GM19240 (cell line): ENCODE results near the gene NR2E1.

Experiments
- DNase-seq: peaks from one replicate; pipeline ENCODE4 v3.0.0; 2011; ENCODE audit warnings: low spot score; ENCODE audit not compliant: insufficient read length

Gene NR2E1

GRCh38 chr6:108165714-108166663 is at the start of gene NR2E1:
Gene NR2E1 (plus strand): TSS chr6:108166022. CDS start chr6:108166766, 744 bp downstream.
- DNase-seq: no peak

GRCh38 chr6:108116546-108117426 is 49.0 kb upstream of the NR2E1 start:
- DNase-seq: no peak

GRCh38 chr6:108117427-108118358 is 48.1 kb upstream of the NR2E1 start:
- no peak for DNase-seq

DNA sequence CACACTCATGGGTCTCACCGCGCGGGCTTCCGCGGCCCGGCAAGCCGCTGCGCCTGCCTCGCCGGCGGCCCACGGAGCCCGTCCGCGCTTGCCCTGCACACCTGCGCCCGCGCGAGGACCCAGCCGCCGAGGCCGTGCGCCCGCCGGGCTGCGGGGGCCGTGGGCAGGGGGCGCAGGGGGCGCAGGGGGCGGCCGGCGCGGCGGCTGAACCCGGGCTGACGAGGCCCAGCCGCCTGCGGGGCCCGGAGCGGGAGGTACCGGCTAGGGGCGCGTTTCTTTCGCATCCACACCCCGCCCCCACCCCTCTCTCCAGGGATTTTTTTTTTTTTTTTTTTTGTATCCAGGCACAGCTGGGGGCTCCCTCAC is 47.5 kb upstream of the NR2E1 start:
- no peak for DNase-seq

DNA sequence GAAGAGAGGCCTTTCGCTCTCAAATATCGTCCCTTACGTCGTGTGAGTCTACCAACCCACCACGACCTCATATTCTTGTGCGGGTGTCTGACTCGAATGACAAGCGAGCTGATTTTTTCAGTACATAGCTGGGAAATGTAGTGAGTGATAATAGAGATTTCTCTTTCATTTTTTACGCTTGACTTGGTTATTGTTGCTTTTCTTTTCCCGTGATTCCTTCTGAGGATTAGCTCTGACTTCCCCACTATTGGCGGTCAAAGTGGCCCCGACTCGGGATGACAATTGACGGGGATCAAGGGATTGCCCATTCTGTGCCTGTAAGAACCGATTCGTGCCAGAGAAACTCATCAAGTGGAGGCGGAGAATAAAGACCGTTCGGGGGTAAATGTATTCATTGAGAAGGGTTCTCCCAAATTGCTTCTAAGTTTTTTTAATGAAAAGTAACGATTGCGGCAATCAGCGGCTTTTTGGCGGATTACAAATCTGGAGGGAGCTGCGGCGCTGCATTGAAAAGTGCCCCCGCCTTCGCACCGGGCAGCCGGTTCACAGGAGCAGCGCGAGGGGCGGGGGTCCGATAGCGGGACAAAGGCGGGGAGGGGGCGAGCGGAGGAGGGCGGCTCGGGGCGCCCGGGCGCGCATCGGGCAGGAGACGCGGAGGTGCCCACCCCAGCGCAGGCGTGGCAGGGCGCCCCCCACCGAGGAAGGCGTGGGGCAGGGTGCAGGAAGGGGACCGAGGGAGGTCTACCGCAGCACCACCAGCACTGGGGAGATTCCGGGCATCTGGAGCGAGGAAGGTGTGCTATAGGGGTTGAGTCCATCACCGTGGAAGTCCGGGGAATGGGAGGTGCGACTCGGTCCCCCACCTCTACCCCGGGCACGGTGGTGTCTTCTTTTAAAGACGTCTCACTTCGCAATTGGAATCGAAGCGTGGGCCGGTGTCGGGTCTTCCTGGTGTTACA is 46.7 kb upstream of the NR2E1 start:
- no peak for DNase-seq

DNA sequence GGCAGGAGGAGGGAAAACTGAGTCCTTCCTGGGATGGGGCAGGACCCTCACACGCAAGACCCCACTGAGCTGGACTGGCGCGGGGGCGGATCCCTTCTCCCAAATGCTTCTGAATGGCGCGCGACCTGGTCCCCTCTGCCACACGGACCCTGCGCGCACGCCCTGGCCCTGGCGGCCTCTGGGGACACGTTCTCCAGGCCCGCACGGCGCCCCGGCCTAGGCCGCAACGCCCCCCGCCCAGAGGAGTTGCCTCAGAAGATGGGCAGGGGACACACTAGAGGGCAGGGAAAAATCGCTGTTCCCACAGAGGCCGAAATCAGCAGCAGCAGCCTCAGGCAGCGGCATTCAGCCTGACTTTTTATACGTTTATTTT is 46.1 kb upstream of the NR2E1 start:
- DNase-seq: no peak

DNA sequence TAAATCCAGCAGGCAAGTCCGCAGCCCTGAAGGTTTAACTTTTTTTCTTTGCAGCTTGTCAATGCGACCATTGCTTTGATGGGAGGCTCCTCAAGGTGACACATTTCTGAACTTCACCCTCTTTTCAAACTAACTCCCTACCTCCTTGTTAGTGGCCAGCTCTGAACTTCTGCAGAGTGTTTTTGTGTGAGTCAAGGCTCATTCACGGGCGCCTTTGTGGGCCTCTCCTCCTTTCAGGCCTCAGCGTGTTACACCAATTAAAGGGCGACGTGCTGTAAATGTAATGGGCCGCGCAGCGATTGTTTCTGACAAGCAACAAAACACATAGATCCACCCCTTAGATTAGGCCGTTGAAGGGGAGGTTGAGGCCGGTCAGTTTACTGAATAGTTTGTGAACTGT is 45.5 kb upstream of the NR2E1 start:
- no peak for DNase-seq

- DNase-seq: no peak
Observed at GRCh38 chr6:108121612-108122011, 44.2 kb upstream of the NR2E1 start.

DNA sequence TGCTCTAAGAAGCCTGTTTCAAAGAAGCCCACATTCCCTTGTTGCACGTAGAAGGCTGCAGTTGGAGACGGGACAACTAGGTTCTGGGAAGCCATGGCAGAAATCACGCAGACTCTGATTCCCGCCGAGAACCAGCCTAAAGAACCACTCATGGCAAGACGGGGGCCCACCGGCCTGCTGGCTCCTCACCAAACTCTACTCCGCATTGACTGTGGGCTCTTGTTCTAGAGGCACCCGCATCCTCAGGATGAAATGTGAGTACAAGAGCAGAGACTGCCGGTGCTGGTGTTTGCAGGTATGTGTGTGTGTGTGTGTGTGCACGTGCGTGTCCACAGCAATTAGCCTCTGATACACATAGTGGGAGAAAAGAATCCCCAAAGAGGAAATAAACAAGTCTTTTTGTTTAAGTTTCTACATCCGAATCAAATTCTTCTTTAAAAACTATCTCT is 42.3 kb upstream of the NR2E1 start:
- DNase-seq: no peak

GRCh38 chr6:108123946-108124345 is 41.9 kb upstream of the NR2E1 start:
- no peak for DNase-seq

DNA sequence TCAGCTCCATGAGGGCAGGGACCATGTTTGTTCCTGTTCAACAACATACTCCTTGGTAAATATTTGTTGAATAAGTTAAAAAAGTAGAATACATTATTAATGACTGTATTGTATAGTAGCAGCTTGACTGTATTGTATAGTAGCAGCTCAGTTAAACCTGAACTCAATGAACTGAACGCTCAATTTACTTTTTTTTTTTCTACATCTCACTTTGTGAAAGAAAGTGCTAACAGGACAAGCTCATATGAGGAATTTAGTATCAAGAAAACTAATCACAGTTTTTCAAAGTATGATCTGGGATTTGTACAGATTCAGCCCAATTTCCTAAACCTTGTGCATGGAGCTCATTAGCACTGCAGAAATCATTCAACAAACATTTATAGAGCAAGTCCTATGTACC is 38.8 kb upstream of the NR2E1 start:
- DNase-seq: no peak

DNA sequence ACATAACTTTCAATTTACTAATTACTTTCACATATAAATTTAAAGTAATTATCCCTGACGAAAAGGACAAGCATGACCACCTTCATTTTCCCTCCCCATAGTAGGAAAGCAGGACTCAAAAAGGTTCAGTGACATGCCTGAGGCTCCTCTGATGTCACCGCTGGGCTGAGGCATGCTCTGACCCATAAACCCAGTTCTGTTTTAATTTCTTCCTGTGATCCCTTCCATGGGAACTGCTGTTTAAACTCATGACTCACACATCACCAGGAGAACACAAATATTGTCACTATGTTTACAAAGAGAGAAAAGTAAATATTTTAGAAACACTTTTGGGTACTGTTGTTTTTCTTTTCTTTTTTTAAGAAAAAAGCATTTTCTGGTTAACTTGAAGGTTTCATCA is 38.0 kb upstream of the NR2E1 start:
- DNase-seq: no peak

GRCh38 chr6:108130262-108130661 is 35.6 kb upstream of the NR2E1 start:
- no peak for DNase-seq

DNA sequence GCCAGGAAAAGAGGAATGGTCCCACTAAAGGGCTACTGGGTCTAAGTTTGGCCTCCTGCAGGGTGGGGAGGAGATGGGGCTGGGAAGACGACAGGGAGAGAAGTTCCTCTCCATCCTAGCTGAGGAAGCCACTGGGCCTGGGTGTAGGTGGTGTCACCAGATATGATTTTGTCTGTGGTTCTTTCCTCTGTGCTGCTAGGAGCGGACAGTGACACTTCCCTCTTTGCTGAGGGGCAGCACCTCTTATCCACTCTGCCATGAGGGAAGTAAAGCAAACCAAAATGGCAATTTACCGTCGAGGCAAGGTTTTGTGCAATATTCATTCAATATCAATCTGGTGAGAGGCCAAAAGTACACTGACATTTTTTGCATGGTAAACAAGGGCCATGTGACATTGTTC is 33.0 kb upstream of the NR2E1 start:
- DNase-seq: no peak

DNA sequence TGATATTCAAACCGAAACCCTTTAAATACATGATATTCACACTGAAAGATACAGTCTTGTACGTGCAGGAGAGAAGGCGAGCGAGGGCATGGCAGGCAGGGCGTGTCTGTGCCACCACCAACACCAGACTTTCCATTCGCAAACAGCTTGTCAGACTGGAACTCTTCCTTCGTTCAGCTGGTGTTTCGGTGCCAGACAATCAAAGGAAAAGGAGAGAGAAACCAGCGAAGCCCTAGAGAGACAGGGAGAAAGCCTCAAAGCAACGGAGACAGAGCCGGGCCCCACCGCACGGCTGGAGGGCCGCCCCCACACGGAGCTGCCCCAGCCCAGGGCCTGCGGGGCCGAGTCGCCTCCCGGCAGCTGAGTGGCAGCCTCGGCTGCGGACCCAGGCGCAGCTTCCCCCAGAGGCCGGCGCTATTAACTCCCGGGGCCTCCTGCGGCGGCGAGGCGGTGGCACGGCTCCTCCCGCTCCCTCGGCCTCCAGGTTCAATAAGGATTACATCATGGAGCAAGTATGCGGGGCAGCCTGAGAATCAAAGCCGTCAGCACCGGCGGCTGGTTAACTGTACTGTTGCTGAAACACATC is 32.1 kb upstream of the NR2E1 start:
- no peak for DNase-seq

DNA sequence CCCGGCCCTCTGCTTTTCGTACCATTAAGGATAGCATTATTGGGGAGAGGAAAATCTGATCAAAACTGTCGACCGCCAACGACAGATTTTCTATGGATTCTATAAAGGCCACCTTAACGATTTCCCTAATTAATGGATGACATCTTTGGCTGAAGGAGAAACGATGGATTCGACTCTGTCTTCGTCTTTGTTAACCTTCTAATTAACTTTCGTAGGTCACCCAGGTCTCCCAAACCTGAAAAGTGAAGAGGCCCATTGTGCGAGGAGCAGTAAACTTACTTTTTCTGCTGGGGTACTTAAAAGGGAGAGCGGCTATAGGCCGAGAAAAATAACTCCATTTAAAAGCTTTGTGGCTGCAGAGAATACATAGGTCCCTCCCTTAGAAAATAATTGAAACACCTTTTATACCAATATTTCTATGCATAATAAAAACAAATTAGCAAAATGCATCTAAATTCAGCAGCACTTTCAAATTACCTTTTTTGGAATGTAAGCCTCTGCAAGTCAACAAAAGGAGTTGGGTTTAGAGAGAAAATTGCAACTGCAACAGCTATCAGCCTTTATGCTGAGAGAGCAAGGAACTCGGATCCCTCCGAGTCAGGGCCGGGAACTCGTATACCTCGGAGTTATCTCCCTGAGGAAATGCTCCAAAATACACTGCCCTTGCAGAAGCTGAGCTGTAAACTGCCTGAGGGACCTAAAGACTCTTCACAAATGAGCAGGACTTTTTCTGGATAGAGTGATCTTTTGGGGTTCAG is 31.4 kb upstream of the NR2E1 start:
- no peak for DNase-seq

DNA sequence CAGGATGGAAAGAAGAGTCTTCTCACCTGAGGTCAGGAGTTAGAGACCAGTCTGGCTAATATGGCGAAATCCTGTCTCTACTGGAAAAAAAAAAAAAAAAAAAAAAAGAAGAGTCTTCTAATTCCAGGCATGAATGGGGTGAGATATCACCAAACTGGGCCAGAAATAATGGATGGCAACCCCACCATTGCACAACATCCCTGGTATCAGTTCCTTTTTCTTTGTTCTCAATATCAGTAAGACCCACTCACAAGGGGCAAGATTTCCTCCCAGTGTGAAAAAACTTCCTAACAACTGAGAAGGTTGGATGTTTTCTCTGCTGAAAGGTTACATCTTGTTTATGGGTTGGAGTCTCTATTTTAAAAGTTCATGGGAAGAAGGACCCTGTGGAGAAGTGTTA is 23.6 kb upstream of the NR2E1 start:
- DNase-seq: no peak

- DNase-seq: no peak
Observed at GRCh38 chr6:108145639-108146038, 20.2 kb upstream of the NR2E1 start.

DNA sequence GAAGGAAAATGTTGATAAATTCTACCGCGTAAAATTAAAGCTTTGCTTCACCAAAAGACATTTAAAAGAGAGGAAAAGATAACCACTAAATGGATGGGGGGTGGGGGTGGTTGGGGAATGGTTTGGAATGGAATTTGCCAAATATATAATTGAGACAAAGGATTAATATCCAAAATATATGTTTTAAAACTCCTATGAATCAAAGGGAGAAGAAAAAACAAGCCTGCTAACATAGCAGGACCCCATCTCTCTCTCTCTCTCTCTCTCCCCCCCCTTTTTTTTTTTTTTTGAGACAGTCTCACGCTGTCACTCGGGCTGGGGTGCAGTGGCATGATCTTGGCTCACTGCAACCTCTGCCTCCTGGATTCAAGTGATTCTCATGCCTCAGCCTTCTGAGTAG is 13.4 kb upstream of the NR2E1 start:
- no peak for DNase-seq
